Activated CD4-positive, alpha-beta memory T cell treated with anti-CD3 and anti-CD28 coated beads, Interleukin-2, amount 10 ng/mL, durations not matched to agents 7 days and 5 days (primary cell): Measurements from ENCODE around the gene PKM. TPM values are rescaled to one million over a fixed set of nuclear protein-coding genes. Genes with fewer than 3 reads are reported as not detected.
A peak's percentile ranks its signal among the peaks of the same experiment; 100 is the strongest.

Source experiments
- CTCF ChIA-PET: fragments of 350-600 bp; sonication (Branson Sonifier 250); formaldehyde crosslinking; loops from one replicate; lab custom pipeline; 2021; ENCODE audit warnings: antibody characterized with exemption, inconsistent platforms; lab: Charles Lee
- POLR2A ChIA-PET: fragments of 350-600 bp; sonication (Branson Sonifier 250); formaldehyde crosslinking; loops from one replicate; lab custom pipeline; 2021; ENCODE audit warnings: antibody characterized with exemption; lab: Charles Lee
- DNase-seq: peaks from one replicate; pipeline ENCODE4 v3.0.0-alpha.2; 2020
- H3K27ac Mint-ChIP-seq: one replicate; pipeline ENCODE4 v1.8.0; 2021; ENCODE audit warnings: mild to moderate bottlenecking, mixed read lengths
- H3K27me3 Mint-ChIP-seq: one replicate; pipeline ENCODE4 v1.8.0; 2021; ENCODE audit warnings: mixed read lengths
- H3K36me3 Mint-ChIP-seq: one replicate; pipeline ENCODE4 v1.8.0; 2021; ENCODE audit warnings: low read depth, mixed read lengths
- H3K4me1 Mint-ChIP-seq: one replicate; pipeline ENCODE4 v1.8.0; 2021; ENCODE audit warnings: mixed read lengths
- H3K4me3 Mint-ChIP-seq: one replicate; pipeline ENCODE4 v1.8.0; 2021; ENCODE audit warnings: mild to moderate bottlenecking, mixed read lengths
- H3K9me3 Mint-ChIP-seq: one replicate; pipeline ENCODE4 v1.8.0; 2021; ENCODE audit warnings: mixed read lengths
- total RNA-seq, 2 experiments: library from RNA; stranded (reverse); gene quantifications; one replicate each; pipeline ENCODE4 v1.2.3, GENCODE V29; 2021

The PKM gene
- total RNA-seq, 2 experiments from 2014 or later: 1,064 to 1,081 TPM

DNA sequence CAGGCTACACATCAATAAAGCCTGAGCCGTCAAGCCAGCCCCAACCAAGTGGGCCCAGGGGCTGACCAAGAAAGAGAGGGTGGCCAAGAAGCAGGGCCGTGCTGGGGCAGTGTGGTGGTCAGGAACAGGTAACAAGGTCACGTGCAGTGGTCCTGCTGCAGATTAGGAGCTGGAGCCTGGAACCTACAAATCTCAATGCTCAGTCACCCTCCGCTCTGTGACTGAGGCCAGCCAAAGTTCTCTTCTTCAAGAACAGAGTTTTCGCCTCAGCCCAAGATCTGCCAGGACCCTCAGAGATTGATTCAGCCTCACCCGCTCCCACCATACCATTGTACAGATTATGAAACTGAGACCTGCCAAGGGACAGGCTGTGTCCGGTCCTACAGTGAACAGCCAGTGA, 60.3 kb downstream of the PKM start:
- CTCF ChIA-PET: no interaction called here
- Mint-ChIP-seq H3K27me3 (peaks cover 6% of the 10 kb centered on the region), H3K4me1 (peaks cover 15% of the 10 kb centered on the region), H3K36me3 (no peaks in the 10 kb centered on the region), H3K9me3 (no peaks in the 10 kb centered on the region), H3K27ac (no peak overlapping the region), H3K4me3 (no peak overlapping the region)
- POLR2A ChIA-PET: no interaction called here
- DNase-seq: no peak

DNA sequence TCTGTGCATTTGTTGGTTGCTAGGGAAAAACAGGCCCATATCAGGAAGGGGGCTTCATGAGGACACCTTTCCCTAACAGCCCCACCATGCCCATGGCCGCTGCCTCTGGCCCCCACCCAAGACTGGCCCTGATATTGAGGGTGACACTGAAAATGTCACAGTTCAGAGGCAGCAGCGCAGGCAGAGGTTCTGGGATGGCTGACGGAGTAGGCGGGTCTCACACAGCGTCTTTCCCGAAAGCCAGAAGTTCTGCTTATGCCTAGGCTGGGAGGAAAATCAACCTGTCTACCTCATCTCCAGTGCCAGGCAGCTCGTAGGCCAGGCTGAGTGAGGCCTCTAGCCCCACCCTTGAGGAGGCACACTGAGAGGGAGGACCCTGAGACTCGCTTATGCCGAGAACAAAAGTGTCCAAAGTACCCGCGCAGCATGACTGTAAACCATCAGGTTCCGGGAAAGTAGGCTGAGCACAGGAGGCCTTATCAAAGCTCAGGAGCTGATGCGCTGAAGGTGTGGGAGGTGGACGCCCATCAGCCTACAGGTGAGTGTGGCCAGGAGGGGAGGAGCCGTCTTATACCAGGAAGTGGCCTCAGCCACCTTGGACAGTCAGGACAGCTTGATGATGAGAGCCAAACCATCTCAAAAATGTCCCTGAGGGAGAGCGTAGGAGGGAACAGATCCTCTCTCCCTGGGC, 60.9 kb downstream of the PKM start:
- POLR2A ChIA-PET: no interaction called here
- H3K27ac Mint-ChIP-seq: no peak overlapping the region
- H3K9me3 Mint-ChIP-seq: no peaks in the 10 kb centered on the region
- CTCF ChIA-PET: no interaction called here
- H3K4me1 Mint-ChIP-seq: peaks cover 15% of the 10 kb centered on the region
- H3K36me3 Mint-ChIP-seq: no peaks in the 10 kb centered on the region
- DNase-seq: no peak
- peaks cover 2% of the 10 kb centered on the region for H3K27me3 Mint-ChIP-seq
- H3K4me3 Mint-ChIP-seq: no peak overlapping the region

GRCh38 chr15:72169236-72169920, 61.6 kb downstream of the PKM start:
- ChIA-PET POLR2A (no interaction called here), CTCF (interaction anchor here (1.0 to 3.5 kb wide), 2 partner anchors 13 to 389 kb away, joined by 4 to 12 read pairs; no protein-coding TSS in a partner anchor)
- Mint-ChIP-seq H3K27ac (no peak overlapping the region), H3K4me1 (peaks cover 15% of the 10 kb centered on the region), H3K27me3 (no peaks in the 10 kb centered on the region), H3K36me3 (no peaks in the 10 kb centered on the region), H3K4me3 (no peak overlapping the region), H3K9me3 (no peaks in the 10 kb centered on the region)
- no peak for DNase-seq

DNA sequence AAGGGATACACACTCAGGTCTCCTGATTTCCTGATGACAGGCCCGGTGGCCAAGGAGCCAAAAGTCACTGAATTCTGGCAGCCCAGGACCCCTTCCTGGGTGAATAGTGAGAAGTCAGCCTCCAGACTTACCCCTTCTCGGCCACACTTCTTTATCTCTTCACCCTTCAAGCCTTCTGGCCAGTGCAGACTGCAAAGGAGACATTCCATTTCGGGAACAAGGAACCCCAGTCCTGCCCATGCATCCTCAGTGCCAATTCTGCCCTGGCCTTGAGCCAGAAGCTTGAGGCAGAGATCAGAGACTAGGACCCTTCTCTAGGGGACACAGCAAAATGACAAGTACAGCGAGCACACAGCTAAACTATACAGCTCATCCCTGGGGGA, 62.2 kb downstream of the PKM start:
- Mint-ChIP-seq H3K4me1 (peaks cover 15% of the 10 kb centered on the region), H3K4me3 (no peak overlapping the region), H3K9me3 (no peaks in the 10 kb centered on the region), H3K36me3 (no peaks in the 10 kb centered on the region), H3K27ac (no peak overlapping the region), H3K27me3 (no peaks in the 10 kb centered on the region)
- POLR2A ChIA-PET: interaction anchor here (1.0 kb wide), 1 partner anchor 62 kb away, joined by 3 read pairs; the partner anchor contains the start of gene PKM
- CTCF ChIA-PET: interaction anchor here (1.0 to 3.5 kb wide), 2 partner anchors 13 to 388 kb away, joined by 4 to 12 read pairs; no protein-coding TSS in a partner anchor
- DNase-seq: no peak

DNA sequence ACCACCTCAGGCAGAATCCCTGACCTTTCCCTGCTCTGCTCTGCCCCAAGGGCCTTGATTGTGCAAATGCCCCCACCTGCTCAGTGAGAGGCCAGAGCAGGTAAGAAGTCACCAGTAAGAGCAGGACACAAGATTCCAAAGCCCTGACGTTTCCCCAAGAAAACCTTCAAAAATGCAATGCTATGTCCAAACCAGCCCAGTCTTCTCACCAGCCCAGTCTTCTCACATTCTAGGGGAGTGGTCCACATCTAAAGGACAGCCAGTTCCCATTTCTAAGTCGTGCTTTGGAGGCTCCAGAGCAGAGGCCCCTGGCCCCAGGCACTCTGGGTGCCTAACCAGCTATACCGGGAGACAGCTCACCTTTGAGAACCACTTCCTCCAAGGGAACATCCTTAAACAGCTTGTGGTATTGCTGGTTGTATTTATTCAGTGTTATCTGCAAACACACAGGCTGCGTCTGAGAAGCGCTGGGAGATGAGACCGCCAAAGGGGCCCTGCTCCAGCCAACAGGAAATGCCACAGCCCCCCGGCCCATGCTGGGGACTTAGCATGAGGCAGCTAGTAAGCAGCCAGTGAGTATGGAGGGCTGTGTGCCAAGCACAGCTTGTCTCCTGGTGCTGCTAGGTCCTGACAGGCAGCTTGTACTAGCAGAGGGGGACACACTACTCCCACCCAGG, 62.7 kb downstream of the PKM start:
- H3K4me3 Mint-ChIP-seq: no peak overlapping the region
- H3K9me3 Mint-ChIP-seq: no peaks in the 10 kb centered on the region
- H3K4me1 Mint-ChIP-seq: peaks cover 15% of the 10 kb centered on the region
- CTCF ChIA-PET: interaction anchor here (1.0 to 3.5 kb wide), 2 partner anchors 12 to 387 kb away, joined by 4 to 12 read pairs; no protein-coding TSS in a partner anchor
- POLR2A ChIA-PET: interaction anchor here (1.0 kb wide), 1 partner anchor 63 kb away, joined by 3 read pairs; the partner anchor contains the start of gene PKM
- no peaks in the 10 kb centered on the region for H3K27me3 Mint-ChIP-seq
- no peaks in the 10 kb centered on the region for H3K36me3 Mint-ChIP-seq
- H3K27ac Mint-ChIP-seq: no peak overlapping the region
- DNase-seq: peak; percentile 31

GRCh38 chr15:72167445-72167844, 63.5 kb downstream of the PKM start:
- H3K9me3 Mint-ChIP-seq: no peaks in the 10 kb centered on the region
- H3K36me3 Mint-ChIP-seq: no peaks in the 10 kb centered on the region
- no peak overlapping the region for H3K4me3 Mint-ChIP-seq
- ChIA-PET CTCF (interaction anchor here (3.5 kb wide), 1 partner anchor 11 kb away, joined by 12 read pairs; no protein-coding TSS in a partner anchor), POLR2A (no interaction called here)
- H3K27ac Mint-ChIP-seq: no peak overlapping the region
- H3K27me3 Mint-ChIP-seq: no peaks in the 10 kb centered on the region
- H3K4me1 Mint-ChIP-seq: peaks cover 15% of the 10 kb centered on the region
- no peak for DNase-seq

DNA sequence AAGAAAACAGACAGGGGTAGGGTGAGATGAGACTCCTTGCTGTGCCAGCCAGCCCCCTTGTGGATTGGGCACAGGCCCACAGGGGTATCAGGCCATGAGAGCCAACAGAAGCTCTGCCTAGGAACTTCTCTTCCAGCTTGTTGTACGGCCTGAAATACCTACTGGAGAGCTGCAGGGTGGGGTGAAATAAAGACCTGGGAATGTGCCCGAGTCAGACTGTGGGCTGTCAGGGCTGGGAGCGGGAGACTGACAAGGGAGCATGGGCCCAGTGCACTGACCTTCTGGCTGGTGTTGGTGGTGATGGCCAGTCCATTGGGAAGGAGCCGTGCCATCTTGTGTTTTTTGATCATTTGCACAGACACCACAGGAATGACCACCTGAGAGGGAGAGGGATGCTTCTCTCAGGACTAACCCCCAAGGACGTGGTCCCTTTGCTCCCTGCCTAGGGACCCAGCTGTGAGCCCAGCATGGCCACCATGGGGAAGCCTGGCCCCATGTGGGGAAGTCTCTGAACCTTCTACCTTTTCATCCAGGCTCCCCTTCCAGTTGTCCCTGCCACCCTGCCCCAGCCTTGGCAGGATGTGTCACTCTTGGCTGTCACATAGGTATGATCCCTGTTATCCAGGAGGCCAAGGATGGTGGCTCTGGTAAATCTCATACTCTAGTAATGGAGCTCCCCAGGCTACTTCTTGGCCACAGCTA, 64.1 kb downstream of the PKM start:
- H3K27ac Mint-ChIP-seq: no peak overlapping the region
- ChIA-PET CTCF (interaction anchor here (3.5 kb wide), 1 partner anchor 11 kb away, joined by 12 read pairs; no protein-coding TSS in a partner anchor), POLR2A (no interaction called here)
- H3K9me3 Mint-ChIP-seq: no peaks in the 10 kb centered on the region
- no peaks in the 10 kb centered on the region for H3K36me3 Mint-ChIP-seq
- H3K4me1 Mint-ChIP-seq: peaks cover 15% of the 10 kb centered on the region
- no peak for DNase-seq
- no peak overlapping the region for H3K4me3 Mint-ChIP-seq
- no peaks in the 10 kb centered on the region for H3K27me3 Mint-ChIP-seq

- no peaks in the 10 kb centered on the region for H3K36me3 Mint-ChIP-seq
- no peaks in the 10 kb centered on the region for H3K9me3 Mint-ChIP-seq
- peaks cover 4% of the 10 kb centered on the region for H3K27me3 Mint-ChIP-seq
- H3K27ac Mint-ChIP-seq: no peak overlapping the region
- ChIA-PET CTCF (no interaction called here), POLR2A (no interaction called here)
- DNase-seq: no peak
- peaks cover 9% of the 10 kb centered on the region for H3K4me1 Mint-ChIP-seq
- H3K4me3 Mint-ChIP-seq: no peak overlapping the region
Observed at GRCh38 chr15:72163719-72164118, 67.3 kb downstream of the PKM start.

DNA sequence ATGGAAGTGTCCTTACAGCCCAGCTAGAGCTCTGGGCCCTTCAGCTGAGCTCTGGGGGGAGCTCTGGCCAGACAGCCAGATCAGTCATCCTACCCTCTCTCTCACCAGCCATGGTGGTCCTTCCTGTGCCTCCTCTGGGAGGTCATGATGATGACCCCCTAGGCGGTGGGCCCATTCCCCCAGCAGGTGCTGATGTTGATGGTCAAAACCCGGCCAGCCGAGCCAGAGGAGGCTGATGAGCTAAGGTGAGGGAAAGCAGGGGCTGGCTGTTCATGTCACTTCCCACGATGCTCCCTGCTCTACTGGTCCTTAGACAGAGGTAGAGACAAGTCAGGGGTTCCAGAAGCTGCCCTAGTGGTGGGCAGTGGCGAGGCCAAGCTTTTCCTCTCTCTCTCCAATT, 68.4 kb downstream of the PKM start:
- CTCF ChIA-PET: no interaction called here

DNA sequence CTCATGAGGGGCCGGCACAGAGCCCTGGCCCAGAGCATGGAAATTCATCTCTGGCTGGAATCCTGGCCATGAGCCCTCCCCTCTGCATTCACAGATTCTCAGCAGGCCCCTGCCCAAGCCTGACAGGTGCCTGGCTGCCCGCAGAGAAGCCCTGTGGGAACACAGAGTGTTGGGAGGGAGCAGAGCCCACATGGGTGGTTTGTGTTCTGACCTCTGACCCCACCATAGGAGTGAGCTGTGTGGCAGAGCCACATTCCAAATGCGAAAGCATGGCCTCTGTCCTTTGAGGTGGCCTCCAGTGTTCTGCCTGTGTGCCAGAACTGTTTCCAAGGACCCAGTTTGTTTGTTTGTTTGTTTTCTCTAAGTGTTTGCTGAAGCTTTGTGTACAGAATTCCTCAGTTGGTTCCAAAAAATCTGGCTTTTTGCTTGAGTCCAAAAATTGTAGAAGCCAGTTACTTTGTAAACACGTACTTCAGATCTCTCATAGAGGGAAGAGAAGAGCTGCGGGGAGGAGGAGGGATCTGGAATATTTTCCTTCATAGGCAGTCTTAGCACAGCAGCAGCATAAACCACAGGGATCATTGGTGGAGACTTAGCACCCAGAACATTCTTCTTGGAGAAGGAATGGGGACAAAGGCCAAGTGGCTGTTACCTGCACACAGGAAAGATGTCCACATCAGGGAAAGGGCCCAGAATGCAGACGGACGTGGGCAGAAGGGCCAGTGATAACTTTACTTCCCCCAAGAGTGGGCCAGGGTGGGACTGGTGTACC, 69.4 kb downstream of the PKM start:
- no peak for DNase-seq
- Mint-ChIP-seq H3K9me3 (no peaks in the 10 kb centered on the region), H3K27me3 (peaks cover 4% of the 10 kb centered on the region), H3K27ac (no peak overlapping the region), H3K36me3 (no peaks in the 10 kb centered on the region), H3K4me3 (no peak overlapping the region), H3K4me1 (no peaks in the 10 kb centered on the region)
- CTCF ChIA-PET: no interaction called here
- POLR2A ChIA-PET: no interaction called here

More for the DNA sequence above, 68.4 kb downstream of the PKM start:
- peaks cover 4% of the 10 kb centered on the region for H3K27me3 Mint-ChIP-seq
- H3K4me3 Mint-ChIP-seq: no peak overlapping the region
- no peak for DNase-seq
- H3K9me3 Mint-ChIP-seq: no peaks in the 10 kb centered on the region
- no peaks in the 10 kb centered on the region for H3K4me1 Mint-ChIP-seq
- no peak overlapping the region for H3K27ac Mint-ChIP-seq
- POLR2A ChIA-PET: no interaction called here
- H3K36me3 Mint-ChIP-seq: no peaks in the 10 kb centered on the region

- ChIA-PET POLR2A (no interaction called here), CTCF (no interaction called here)
- H3K4me3 Mint-ChIP-seq: no peak overlapping the region
- H3K27ac Mint-ChIP-seq: no peak overlapping the region
- no peaks in the 10 kb centered on the region for H3K36me3 Mint-ChIP-seq
- H3K4me1 Mint-ChIP-seq: peaks cover 2% of the 10 kb centered on the region
- H3K27me3 Mint-ChIP-seq: peaks cover 4% of the 10 kb centered on the region
- no peak for DNase-seq
- no peaks in the 10 kb centered on the region for H3K9me3 Mint-ChIP-seq
Observed at GRCh38 chr15:72160696-72161245, 70.2 kb downstream of the PKM start.

GRCh38 chr15:72156928-72157327, 74.1 kb downstream of the PKM start:
- POLR2A ChIA-PET: no interaction called here
- Mint-ChIP-seq H3K36me3 (no peaks in the 10 kb centered on the region), H3K9me3 (no peaks in the 10 kb centered on the region), H3K27me3 (peaks cover 4% of the 10 kb centered on the region), H3K4me1 (peaks cover 8% of the 10 kb centered on the region), H3K27ac (no peak overlapping the region), H3K4me3 (no peak overlapping the region)
- DNase-seq: no peak
- CTCF ChIA-PET: interaction anchor here (0.7 to 3.0 kb wide), 12 partner anchors 11 to 417 kb away, joined by 3 to 36 read pairs (median 7); no protein-coding TSS in a partner anchor
